Right ventricle myocardium inferior (tissue), 1 donor: ENCODE measurements around the gene CNOT9. TPM values are rescaled to one million over a fixed set of nuclear protein-coding genes. Genes with fewer than 3 reads are reported as not detected.

Source experiments
- ATAC-seq: fragments of 200-7000 bp; cut with Tn5 transposase; one replicate; pipeline ENCODE4 v1.9.1; 2020; ENCODE audit warnings: mild to moderate bottlenecking, moderate library complexity
- DNase-seq: peaks from one replicate; pipeline ENCODE4 v3.0.0; 2021; ENCODE audit errors: missing footprints
- intact Hi-C: fragments of 100-400 bp; cut with DNase I; formaldehyde crosslinking; loops from one replicate; pipeline ENCODE4 v1.11.0; 2022
- total RNA-seq: library from RNA; stranded (reverse); fragmentation: NEBNext Ultra II Directional; extraction: Animal tissue kit (Norgen Biotek cat#: 25700); gene quantifications from one replicate; pipeline ENCODE4 v1.2.1, GENCODE V29; 2021
- donor health status: DM: no; HTN: yes; CAD: no; lungs with severe emphysema.

CNOT9 gene
- total RNA-seq, 1 donor from 2014 or later, result 15.7 TPM

GRCh38 chr2:218631837-218632236, 63.2 kb downstream of the CNOT9 start:
- intact Hi-C loops, result no loop called here
- no peak for DNase-seq
- no peak for ATAC-seq

DNA sequence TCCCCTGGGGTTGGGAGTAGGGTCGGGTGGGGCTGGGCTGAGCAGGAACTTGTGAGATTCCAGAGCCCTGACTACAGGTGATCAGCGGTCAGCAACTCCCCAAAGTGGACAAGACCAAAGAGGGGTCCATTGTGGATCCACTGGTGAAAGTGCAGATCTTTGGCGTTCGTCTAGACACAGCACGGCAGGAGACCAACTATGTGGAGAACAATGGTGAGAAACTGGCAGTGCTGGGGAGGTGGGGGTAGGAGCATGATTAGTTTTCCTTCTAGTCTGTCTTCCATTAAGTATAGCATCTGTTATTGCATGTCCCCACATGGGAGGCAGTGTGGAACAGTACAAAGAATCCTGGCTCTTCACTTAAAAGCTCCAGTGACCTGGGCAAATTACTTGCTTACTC, 67.1 kb downstream of the CNOT9 start:
- intact Hi-C loops, result no loop called here
- ATAC-seq (no peak), DNase-seq (no peak)

- intact Hi-C loops, result no loop called here
- no peak for DNase-seq
- no peak for ATAC-seq
These were observed 69.7 kb downstream of the CNOT9 start for GRCh38 chr2:218638372-218638771.

DNA sequence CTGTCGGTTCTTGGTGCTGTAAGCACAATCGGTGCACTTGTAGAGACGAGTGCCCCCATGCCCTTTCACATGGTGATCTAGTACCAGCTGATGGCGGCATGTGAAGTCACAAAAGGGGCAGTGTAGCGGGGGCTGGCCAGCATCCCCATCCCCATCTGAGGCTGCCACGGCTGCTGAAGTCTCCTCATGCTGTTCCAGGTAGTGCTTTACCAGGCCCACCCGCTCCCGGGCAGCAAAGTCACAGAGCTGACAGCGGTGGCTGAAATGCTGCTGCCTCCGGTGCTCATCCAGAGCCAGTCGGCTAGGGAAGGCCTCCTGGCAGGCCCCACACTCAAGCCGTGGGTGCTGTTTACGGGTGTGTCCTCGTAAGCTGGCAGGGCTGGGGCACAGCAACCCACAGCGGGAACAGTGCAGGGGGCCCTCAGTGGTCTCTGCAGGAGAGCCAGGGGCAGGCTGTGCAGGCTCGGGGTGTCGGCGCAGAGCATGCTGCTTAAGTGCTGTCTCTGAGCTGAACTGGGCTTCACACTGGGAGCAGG, 73.5 kb downstream of the CNOT9 start:
- ATAC-seq (no peak), DNase-seq (no peak)
- intact Hi-C loops, result no loop called here

DNA sequence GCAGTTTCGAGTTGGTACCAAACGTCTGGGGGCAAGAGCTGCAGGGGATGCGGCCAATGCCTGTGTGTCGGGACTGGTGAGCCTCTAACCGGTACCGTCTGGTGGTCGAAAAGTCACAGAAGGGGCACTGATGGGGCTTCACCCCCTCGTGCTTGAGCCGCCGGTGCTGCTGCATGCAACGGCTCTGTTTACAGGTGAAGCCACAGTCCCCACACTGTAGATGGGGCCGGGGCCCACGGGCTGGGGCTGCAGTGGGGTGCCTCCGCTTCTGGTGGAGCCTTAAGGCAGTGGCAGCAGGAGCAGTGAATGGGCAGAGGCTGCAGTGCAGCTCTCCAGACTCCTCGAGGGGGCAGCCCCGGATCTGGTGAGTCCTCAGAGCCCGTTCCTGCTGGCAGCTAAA, 74.1 kb downstream of the CNOT9 start:
- DNase-seq (no peak), ATAC-seq (no peak)
- intact Hi-C loops, result no loop called here

DNA sequence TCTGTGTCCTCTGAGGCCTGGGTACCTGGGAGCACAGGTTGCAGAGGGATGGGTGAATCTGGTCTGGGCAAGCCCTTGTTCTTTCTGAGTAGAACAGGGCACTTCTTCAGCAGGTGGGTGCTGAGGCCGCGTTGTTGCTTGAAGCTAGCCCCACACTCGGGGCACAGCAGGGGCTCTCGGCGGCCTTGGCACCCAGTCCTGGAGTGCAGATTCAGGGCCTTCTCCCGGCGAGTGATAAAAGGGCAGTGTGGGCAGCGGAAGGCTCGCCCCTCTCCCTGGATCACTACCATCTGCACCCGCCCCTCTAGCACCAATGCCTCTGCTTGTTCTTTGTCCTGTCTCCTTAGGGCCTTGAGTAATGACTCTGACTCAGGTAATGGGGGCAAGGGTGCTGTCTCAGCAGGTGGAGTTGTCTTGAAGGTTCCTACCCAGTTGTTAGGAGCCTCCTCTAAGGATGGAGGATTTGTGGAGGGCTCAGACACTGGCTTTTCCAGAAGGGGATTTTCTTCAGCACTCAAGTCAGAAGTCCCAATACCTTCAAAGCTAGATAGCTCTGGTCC, 75.2 kb downstream of the CNOT9 start:
- ATAC-seq, result no peak
- intact Hi-C loops, result no loop called here

GRCh38 chr2:218644721-218645120, 76.1 kb downstream of the CNOT9 start:
- ATAC-seq (no peak), DNase-seq (no peak)
- intact Hi-C loops, result loop anchor here (5.0 kb wide), 1 partner anchor 77 kb away; the partner anchor contains the start of genes CNOT9 and USP37

More for the DNA sequence above, 75.2 kb downstream of the CNOT9 start:
- DNase-seq, result no peak

DNA sequence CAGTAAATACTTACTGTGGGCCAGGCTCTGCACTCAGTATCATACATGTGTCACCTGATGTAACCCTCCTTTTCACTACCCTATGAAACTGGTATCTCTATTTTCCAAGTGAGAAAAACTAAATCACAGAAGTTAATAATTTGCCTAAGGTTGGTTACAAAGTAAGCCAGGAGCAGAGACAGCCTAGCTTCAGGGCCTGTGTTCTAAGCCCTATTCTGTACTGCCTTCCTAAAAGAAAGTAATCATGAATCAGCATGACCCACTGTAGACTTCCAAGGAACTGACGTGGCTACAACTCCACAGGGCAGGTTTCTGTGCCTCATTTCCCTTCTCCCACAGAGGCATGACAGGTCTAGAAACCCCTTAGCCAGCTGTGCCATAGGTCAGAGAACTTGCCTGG, 76.5 kb downstream of the CNOT9 start:
- DNase-seq, result no peak
- intact Hi-C loops, result loop anchor here (5.0 kb wide), 1 partner anchor 78 kb away; the partner anchor contains the start of genes CNOT9 and USP37
- no peak for ATAC-seq

Other genes starting within 250 kb of the CNOT9 start
- not detected for gene CATIP, start 212.0 kb upstream of the CNOT9 start, total RNA-seq
- gene SLC11A1, start 186.6 kb upstream of the CNOT9 start, total RNA-seq, result 5.4 TPM
- 101 TPM for gene CTDSP1, start 169.0 kb upstream of the CNOT9 start, total RNA-seq
- gene VIL1, start 149.7 kb upstream of the CNOT9 start, total RNA-seq, result not detected
- gene USP37, start 488 bp upstream of the CNOT9 start, total RNA-seq, result 7.0 TPM
- gene PLCD4, start 39.1 kb downstream of the CNOT9 start, total RNA-seq, result 0.43 TPM
- 18.6 TPM for gene ZNF142, start 90.8 kb downstream of the CNOT9 start, total RNA-seq
- 51.1 TPM for gene BCS1L, start 90.8 kb downstream of the CNOT9 start, total RNA-seq
- gene RNF25, start 103.2 kb downstream of the CNOT9 start, total RNA-seq, result 15.3 TPM
- gene STK36, start 103.2 kb downstream of the CNOT9 start, total RNA-seq, result 7.5 TPM
- 8.4 TPM for gene TTLL4, start 142.0 kb downstream of the CNOT9 start, total RNA-seq
- gene CYP27A1, start 213.3 kb downstream of the CNOT9 start, total RNA-seq, result 12.5 TPM